Mucosa of descending colon (tissue), 3 donors: ENCODE measurements around the gene INTS1. TPM values are rescaled to one million over a fixed set of nuclear protein-coding genes. Genes with fewer than 3 reads are reported as not detected.

Source experiments
- ATAC-seq: fragments of 200-7000 bp; cut with Tn5 transposase; one replicate; pipeline ENCODE4 v1.9.1; 2020; ENCODE audit warnings: mild to moderate bottlenecking, moderate library complexity
- DNase-seq, 3 donors: peaks; one replicate each; pipeline ENCODE4 v3.0.0-alpha.2; 2020
- H3K36me3 ChIP-seq: fragments of 200-600 bp; one replicate; pipeline ENCODE4 v1.8.0; 2021; ENCODE audit warnings: low read depth, mild to moderate bottlenecking
- H3K4me1 ChIP-seq: fragments of 200-600 bp; one replicate; pipeline ENCODE4 v1.8.0; 2021; ENCODE audit warnings: low read depth, mild to moderate bottlenecking
- H3K4me3 ChIP-seq: fragments of 200-600 bp; one replicate; pipeline ENCODE4 v1.8.0; 2021; ENCODE audit warnings: mild to moderate bottlenecking
- H3K9me3 ChIP-seq: fragments of 200-600 bp; one replicate; pipeline ENCODE4 v1.8.0; 2021; ENCODE audit warnings: mild to moderate bottlenecking
- CTCF ChIP-seq: fragments of 200-600 bp; IDR thresholded peaks from one replicate; pipeline ENCODE4 v1.8.0; 2022; ENCODE audit warnings: antibody characterized with exemption, mild to moderate bottlenecking
- intact Hi-C, 2 donors: fragments of 100-400 bp; cut with DNase I in 1 of 2; cut with micrococcal nuclease in 1 of 2; formaldehyde crosslinking; loops; one replicate each; pipeline versions ENCODE4 v1.11.0 to v1.11.1; 2022; cut with DNase I, micrococcal nuclease
- total RNA-seq, 3 donors: library from RNA; stranded (reverse); fragmentation: NEBNext Ultra II Directional in 2 of 3; extraction: Animal tissue kit (Norgen Biotek cat#: 25700) in 2 of 3; gene quantifications; one replicate each; pipeline versions ENCODE4 v1.2.1 to v1.2.4, GENCODE V29; 2021 to 2023
- donor health status: DM: no; HTN: no; CAD: no; lungs with moderate emphysema.
- donor health status: DM: no; HTN: no; CAD: no.
- donor health status: DM: no; HTN: yes; CAD: no.

Gene INTS1
- total RNA-seq, 3 donors from 2014 or later, result 79.6 to 94.3 (median 88.0) TPM

- no peak for DNase-seq
- Histone ChIP-seq H3K9me3 (no peaks in the 10 kb centered on the region), H3K4me3 (no peak overlapping the region), H3K36me3 (no peaks in the 10 kb centered on the region), H3K4me1 (peaks cover 32% of the 10 kb centered on the region)
- no peak for ATAC-seq
- TF ChIP-seq CTCF, result no peak
- intact Hi-C loops, result no loop called here
Measured at GRCh38 chr7:1454542-1454941, 49.6 kb downstream of the INTS1 start.

DNA sequence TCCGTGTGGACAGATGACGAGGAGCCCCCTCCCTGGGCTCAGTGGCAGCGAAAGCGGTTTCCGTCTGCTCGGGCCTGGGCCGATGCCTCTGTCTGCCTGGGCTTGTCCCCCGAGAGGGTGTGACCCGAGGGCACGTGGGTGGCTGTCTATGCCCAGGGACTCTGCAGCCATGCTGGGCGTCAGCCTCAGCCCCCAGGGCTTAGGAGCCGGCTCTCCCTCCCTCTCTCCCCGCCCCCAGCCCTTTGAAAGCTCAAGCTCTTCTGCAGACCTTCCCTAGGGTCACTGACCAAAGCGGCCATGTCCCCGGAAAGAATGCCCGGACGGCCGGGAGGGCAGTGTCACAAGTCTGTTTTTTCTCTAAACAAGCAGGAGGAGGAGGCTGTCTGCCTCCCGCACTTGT is 52.0 kb downstream of the INTS1 start:
- Histone ChIP-seq H3K9me3 (no peaks in the 10 kb centered on the region), H3K4me1 (peaks cover 16% of the 10 kb centered on the region), H3K4me3 (no peak overlapping the region), H3K36me3 (no peaks in the 10 kb centered on the region)
- intact Hi-C loops, result no loop called here
- no peak for ATAC-seq
- TF ChIP-seq CTCF, result no peak
- DNase-seq, result no peak

- Histone ChIP-seq H3K9me3 (no peaks in the 10 kb centered on the region), H3K4me3 (no peak overlapping the region), H3K36me3 (no peaks in the 10 kb centered on the region), H3K4me1 (peaks cover 6% of the 10 kb centered on the region)
- no peak for ATAC-seq
- no peak for DNase-seq
- intact Hi-C loops, result no loop called here
- no peak for TF ChIP-seq CTCF
Measured at GRCh38 chr7:1450987-1451386, 53.2 kb downstream of the INTS1 start.

- Histone ChIP-seq H3K4me1 (peaks cover 5% of the 10 kb centered on the region), H3K9me3 (no peaks in the 10 kb centered on the region), H3K4me3 (no peak overlapping the region), H3K36me3 (no peaks in the 10 kb centered on the region)
- no peak for TF ChIP-seq CTCF
- DNase-seq (no peak), ATAC-seq (no peak)
- intact Hi-C loops, result no loop called here
Measured at GRCh38 chr7:1450431-1450830, 53.8 kb downstream of the INTS1 start.

DNA sequence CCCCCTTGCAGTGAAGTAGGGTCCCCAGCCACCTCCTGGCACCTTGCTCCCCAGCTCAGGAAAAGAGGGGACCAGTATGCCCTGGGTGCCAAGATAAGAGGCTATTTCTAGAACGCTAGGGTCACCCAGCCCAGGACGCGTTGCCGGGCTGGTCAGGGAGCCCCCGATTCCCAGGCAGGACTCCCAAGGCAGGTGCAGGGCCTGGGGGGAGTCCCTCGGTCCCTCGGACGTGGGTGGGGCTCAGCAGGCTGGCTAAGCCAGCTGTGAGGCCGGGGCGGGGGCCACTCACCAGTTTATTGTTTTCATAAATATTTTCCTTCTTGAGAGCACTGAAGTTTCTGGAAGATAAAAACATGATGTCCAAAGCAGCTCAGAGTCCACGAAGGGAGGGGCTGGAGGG is 54.2 kb downstream of the INTS1 start:
- no peaks in the 10 kb centered on the region for H3K9me3 ChIP-seq
- intact Hi-C loops, result no loop called here
- no peak for ATAC-seq
- peaks cover 5% of the 10 kb centered on the region for H3K4me1 ChIP-seq
- no peak for DNase-seq
- H3K36me3 ChIP-seq, result no peaks in the 10 kb centered on the region
- no peak overlapping the region for H3K4me3 ChIP-seq
- TF ChIP-seq CTCF, result no peak

GRCh38 chr7:1449501-1449900 is 54.7 kb downstream of the INTS1 start:
- H3K4me3 ChIP-seq, result no peak overlapping the region
- H3K4me1 ChIP-seq, result peaks cover 5% of the 10 kb centered on the region
- DNase-seq (no peak), ATAC-seq (no peak)
- no peaks in the 10 kb centered on the region for H3K9me3 ChIP-seq
- intact Hi-C loops, result no loop called here
- no peaks in the 10 kb centered on the region for H3K36me3 ChIP-seq
- TF ChIP-seq CTCF, result no peak
